ENCODE measurements around the gene FOXL1. TPM values are rescaled to one million over a fixed set of nuclear protein-coding genes. Genes with fewer than 3 reads are reported as not detected.

The FOXL1 gene
- total RNA-seq (2021) = 0.13 and 0.20 TPM in 2 replicates
- Bru-seq, nascent RNA = percentile 30 among the genes with signal in this experiment
- not detected for BruChase-seq, experiment 1, labeled RNA remaining after a 2-hour chase
- BruChase-seq, experiment 2, labeled RNA remaining after a 6-hour chase = percentile 14 among the genes with signal in this experiment
- long read RNA-seq = 0 reads

DNA sequence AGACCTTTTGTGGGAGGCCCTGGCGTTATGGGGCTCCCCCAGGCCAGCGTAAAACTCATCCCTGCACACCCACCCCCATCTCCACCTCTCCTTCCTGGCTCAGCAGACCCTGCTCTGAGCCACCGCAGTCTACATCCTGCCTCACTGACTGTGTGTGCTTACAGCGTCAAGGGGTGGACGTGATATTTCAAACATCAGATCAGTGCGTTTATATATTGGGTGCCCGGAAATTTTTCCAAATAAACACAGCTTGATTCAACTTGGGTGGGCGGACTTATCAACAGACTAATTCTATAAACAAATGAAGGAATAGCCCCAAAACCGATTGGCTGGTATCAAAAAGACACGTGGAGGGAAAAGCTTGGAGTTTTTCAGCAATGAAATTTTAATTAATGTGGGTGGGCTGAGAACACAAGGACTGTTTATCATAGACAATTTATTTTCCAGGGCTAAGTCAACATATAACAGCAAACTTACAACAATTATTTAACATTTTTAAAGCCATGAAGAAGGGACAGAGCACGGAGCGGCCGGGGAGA, at the start of gene FOXL1:
Gene FOXL1 (plus strand): TSS at position 489 of the 539 bp plus-strand sequence. CDS start 175 bp downstream, outside the sequence.
- no TSS peak for BruUV-seq (replicated peaks)
- intact Hi-C loops (cut with micrococcal nuclease; ENCODE audit: unreplicated experiment) = loop anchor here (10.0 kb wide), 1 partner anchor 297 kb away; no protein-coding TSS in a partner anchor
- peaks cover 17% of the 10 kb centered on the region for H3K4me1 ChIP-seq (ENCODE audit: insufficient read depth, low read length, poor library complexity, severe bottlenecking)

DNA sequence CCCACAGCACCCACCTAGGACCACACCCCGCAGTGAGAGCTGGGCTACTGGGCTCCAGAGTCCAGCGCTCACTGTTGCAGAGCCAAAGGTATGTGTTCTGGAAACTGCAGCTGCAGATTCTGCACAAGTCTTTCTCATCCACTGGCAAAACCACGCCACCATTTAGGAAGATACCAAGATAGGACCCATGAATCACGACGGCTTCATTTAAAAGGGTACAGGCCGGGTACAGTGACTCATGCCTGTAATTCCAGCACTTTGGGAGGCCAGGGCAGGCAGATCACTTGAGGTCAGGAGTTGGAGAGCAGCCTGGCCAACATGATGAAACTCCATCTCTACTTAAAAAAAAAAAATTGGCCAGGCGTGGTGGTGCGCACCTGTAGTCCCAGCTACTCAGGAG, 49.2 kb upstream of the FOXL1 start:
- intact Hi-C loops (cut with micrococcal nuclease; ENCODE audit: unreplicated experiment) = no loop called here
- POLR2A ChIA-PET (ENCODE audit: low non-redundant PET) = no interaction called here
- peaks cover 27% of the 10 kb centered on the region for H3K27me3 ChIP-seq (replicated peaks; ENCODE audit: insufficient read depth, low read depth, low read length, poor library complexity)
- H3K36me3 ChIP-seq (ENCODE audit: insufficient read depth, low read length, poor library complexity, severe bottlenecking) = no peaks in the 10 kb centered on the region
- CTCF ChIA-PET = no interaction called here
- BruUV-seq (replicated peaks) = no TSS peak
- TF ChIP-seq, protein P1, sequence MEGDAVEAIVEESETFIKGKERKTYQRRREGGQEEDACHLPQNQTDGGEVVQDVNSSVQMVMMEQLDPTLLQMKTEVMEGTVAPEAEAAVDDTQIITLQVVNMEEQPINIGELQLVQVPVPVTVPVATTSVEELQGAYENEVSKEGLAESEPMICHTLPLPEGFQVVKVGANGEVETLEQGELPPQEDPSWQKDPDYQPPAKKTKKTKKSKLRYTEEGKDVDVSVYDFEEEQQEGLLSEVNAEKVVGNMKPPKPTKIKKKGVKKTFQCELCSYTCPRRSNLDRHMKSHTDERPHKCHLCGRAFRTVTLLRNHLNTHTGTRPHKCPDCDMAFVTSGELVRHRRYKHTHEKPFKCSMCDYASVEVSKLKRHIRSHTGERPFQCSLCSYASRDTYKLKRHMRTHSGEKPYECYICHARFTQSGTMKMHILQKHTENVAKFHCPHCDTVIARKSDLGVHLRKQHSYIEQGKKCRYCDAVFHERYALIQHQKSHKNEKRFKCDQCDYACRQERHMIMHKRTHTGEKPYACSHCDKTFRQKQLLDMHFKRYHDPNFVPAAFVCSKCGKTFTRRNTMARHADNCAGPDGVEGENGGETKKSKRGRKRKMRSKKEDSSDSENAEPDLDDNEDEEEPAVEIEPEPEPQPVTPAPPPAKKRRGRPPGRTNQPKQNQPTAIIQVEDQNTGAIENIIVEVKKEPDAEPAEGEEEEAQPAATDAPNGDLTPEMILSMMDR (conservative IDR thresholded peaks at IDR 0.05; ENCODE audit: low read depth, low read length) = no peak
- TF ChIP-seq EZH2 (IDR thresholded peaks at IDR 0.05; ENCODE audit: borderline replicate concordance, low read depth, low read length, poor library complexity, severe bottlenecking) = no peak
- no peak overlapping the region for H3K4me3 ChIP-seq (ENCODE audit: low read depth, low read length, poor library complexity, severe bottlenecking)
- H3K9me3 ChIP-seq (ENCODE audit: low read depth, low read length, poor library complexity, severe bottlenecking) = no peaks in the 10 kb centered on the region
- no peak for DNase-seq (ENCODE audit: low spot score)
- no peak overlapping the region for H3K27ac ChIP-seq (ENCODE audit: low read depth, low read length, poor library complexity, severe bottlenecking)
- H3K4me1 ChIP-seq (ENCODE audit: insufficient read depth, low read length, poor library complexity, severe bottlenecking) = no peaks in the 10 kb centered on the region

More for the DNA sequence above, at the start of gene FOXL1:
- H3K27ac ChIP-seq (ENCODE audit: low read depth, low read length, poor library complexity, severe bottlenecking) = no peak within 1 kb of the TSS
- no peaks in the 10 kb centered on the region for H3K27me3 ChIP-seq (replicated peaks; ENCODE audit: insufficient read depth, low read depth, low read length, poor library complexity)
- no peak within 1 kb of the TSS for H3K4me3 ChIP-seq (ENCODE audit: low read depth, low read length, poor library complexity, severe bottlenecking)
- no peaks in the 10 kb centered on the region for H3K9me3 ChIP-seq (ENCODE audit: low read depth, low read length, poor library complexity, severe bottlenecking)
- DNase-seq (ENCODE audit: low spot score) = no peak
- POLR2A ChIA-PET (ENCODE audit: low non-redundant PET) = no interaction called here
- TF ChIP-seq, protein P1 (conservative IDR thresholded peaks at IDR 0.05; ENCODE audit: low read depth, low read length) = no peak
- TF ChIP-seq EZH2 (IDR thresholded peaks at IDR 0.05; ENCODE audit: borderline replicate concordance, low read depth, low read length, poor library complexity, severe bottlenecking) = no peak
- CTCF ChIA-PET = no interaction called here
- no peaks in the 10 kb centered on the region for H3K36me3 ChIP-seq (ENCODE audit: insufficient read depth, low read length, poor library complexity, severe bottlenecking)

DNA sequence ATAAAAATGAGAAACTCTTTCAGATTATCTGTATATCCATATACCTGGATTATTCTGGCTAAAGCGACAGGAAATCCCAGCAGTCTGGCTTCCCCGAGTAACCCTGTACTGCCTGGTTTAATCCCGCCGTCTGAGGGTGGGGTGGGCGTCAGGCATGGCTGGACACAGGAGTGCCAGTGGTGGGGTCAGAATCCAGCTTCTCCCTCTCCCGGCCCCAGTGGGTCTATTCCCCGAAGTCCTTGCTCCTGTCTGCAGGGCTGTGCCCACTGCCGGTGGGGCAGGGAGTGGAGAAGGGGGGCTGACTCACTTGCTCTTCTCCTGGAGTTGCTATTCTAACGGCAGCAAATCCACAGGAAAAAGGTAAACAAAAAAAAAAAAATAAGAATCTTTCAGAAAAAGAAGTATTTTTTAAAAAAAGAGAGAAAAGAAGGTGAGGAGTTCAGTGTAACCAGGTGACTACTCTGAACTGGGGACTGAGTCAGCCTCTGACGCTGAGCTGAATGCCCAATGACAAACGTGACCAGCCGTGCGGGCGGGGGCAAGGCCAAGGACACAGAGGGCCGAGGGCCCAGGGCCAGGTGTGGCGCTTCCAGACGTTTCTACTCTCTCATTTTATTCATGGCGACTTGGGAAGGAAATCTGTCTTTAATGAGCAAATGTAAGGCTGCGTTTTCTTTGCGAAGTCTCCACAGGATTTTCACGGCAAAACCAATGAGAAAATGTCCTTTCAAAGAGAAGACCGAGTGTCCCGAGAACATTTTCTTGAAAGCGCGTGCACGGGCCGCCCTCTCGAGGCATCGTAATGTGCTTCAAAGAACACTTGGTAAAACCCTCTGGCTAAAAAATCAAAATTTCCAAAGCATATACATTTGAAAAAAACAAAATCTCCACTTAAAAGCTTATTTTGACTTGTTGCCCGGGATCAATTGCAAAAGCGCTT, 47.8 kb upstream of the FOXL1 start:
- Histone ChIP-seq H3K27ac (ENCODE audit: low read depth, low read length, poor library complexity, severe bottlenecking) (no peak overlapping the region), H3K4me1 (ENCODE audit: insufficient read depth, low read length, poor library complexity, severe bottlenecking) (no peaks in the 10 kb centered on the region), H3K9me3 (ENCODE audit: low read depth, low read length, poor library complexity, severe bottlenecking) (no peaks in the 10 kb centered on the region), H3K27me3 (replicated peaks; ENCODE audit: insufficient read depth, low read depth, low read length, poor library complexity) (peaks cover 13% of the 10 kb centered on the region), H3K36me3 (ENCODE audit: insufficient read depth, low read length, poor library complexity, severe bottlenecking) (no peaks in the 10 kb centered on the region), H3K4me3 (ENCODE audit: low read depth, low read length, poor library complexity, severe bottlenecking) (no peak overlapping the region)
- intact Hi-C loops (cut with micrococcal nuclease; ENCODE audit: unreplicated experiment) = no loop called here
- ChIA-PET CTCF (no interaction called here), POLR2A (ENCODE audit: low non-redundant PET) (no interaction called here)
- BruUV-seq (replicated peaks) = no TSS peak
- DNase-seq (ENCODE audit: low spot score) = no peak
- TF ChIP-seq, protein P1 (conservative IDR thresholded peaks at IDR 0.05; ENCODE audit: low read depth, low read length) = no peak
- TF ChIP-seq EZH2 (IDR thresholded peaks at IDR 0.05; ENCODE audit: borderline replicate concordance, low read depth, low read length, poor library complexity, severe bottlenecking) = no peak
